Smooth muscle cell (in vitro differentiated cells): ENCODE results near the gene SIRPB2. TPM values are rescaled to one million over a fixed set of nuclear protein-coding genes. Genes with fewer than 3 reads are reported as not detected.

Experiments
- DNase-seq: peaks from one replicate; lab custom pipeline; 2025; ENCODE audit not compliant: unreplicated experiment; lab: John Stamatoyannopoulos, UW
- H2AFZ ChIP-seq: fragments of 200-600 bp; sonication (generic); 2 replicates; pipeline ENCODE4 v1.6.0; 2016; ENCODE audit warnings: antibody characterized with exemption, low read depth, mild to moderate bottlenecking
- H3F3A ChIP-seq: fragments of 200-600 bp; sonication (generic); 2 replicates; pipeline ENCODE4 v1.6.0; 2017; ENCODE audit warnings: antibody characterized with exemption, low read depth
- H3K27ac ChIP-seq: fragments of 200-600 bp; sonication (generic); 2 replicates; pipeline ENCODE4 v1.5.1; 2016; ENCODE audit warnings: low read depth, mild to moderate bottlenecking
- H3K27me3 ChIP-seq: fragments of 200-600 bp; sonication (generic); 2 replicates; pipeline ENCODE4 v1.6.1; 2016; ENCODE audit warnings: low read depth, mild to moderate bottlenecking
- H3K36me3 ChIP-seq: fragments of 200-600 bp; sonication (generic); 2 replicates; pipeline ENCODE4 v1.5.1; 2016; ENCODE audit warnings: low read depth
- H3K4me1 ChIP-seq: fragments of 200-600 bp; sonication (generic); 2 replicates; pipeline ENCODE4 v1.5.1; 2016; ENCODE audit warnings: low read depth
- H3K4me2 ChIP-seq: fragments of 200-600 bp; sonication (generic); 2 replicates; pipeline ENCODE4 v1.6.0; 2016; ENCODE audit warnings: mild to moderate bottlenecking
- H3K4me3 ChIP-seq: fragments of 200-600 bp; sonication (generic); 2 replicates; pipeline ENCODE4 v1.5.1; 2016; ENCODE audit warnings: mild to moderate bottlenecking
- H3K79me2 ChIP-seq: fragments of 200-600 bp; sonication (generic); 2 replicates; pipeline ENCODE4 v1.6.0; 2016; ENCODE audit warnings: low read depth, mild to moderate bottlenecking
- H3K9ac ChIP-seq: fragments of 200-600 bp; sonication (generic); 2 replicates; pipeline ENCODE4 v1.6.0; 2016; ENCODE audit warnings: low read depth
- H3K9me3 ChIP-seq: fragments of 200-600 bp; sonication (generic); replicated peaks from 2 replicates; pipeline ENCODE4 v1.5.1; 2016; ENCODE audit warnings: low read depth
- H4K20me1 ChIP-seq: fragments of 200-600 bp; sonication (generic); 2 replicates; pipeline ENCODE4 v1.6.0; 2016; ENCODE audit warnings: low read depth
- WGBS: methylation state at CpG from one replicate; pipeline ENCODE4 v1.1.7; 2016; ENCODE audit warnings: low lambda C conversion rate; 5-methylcytosine and 5-hydroxymethylcytosine counted together
- polyA plus RNA-seq: library from polyadenylated mRNA; unstranded; fragments of >200 nt; fragmentation: Nextera tagmentation; extraction: Ambion mirVana; gene quantifications from 2 replicates; pipeline ENCODE4 v1.2.1, GENCODE V29; 2016
- total RNA-seq: library from RNA; depleted of rRNA; stranded (reverse); fragments of >200 nt; gene quantifications from 2 replicates; pipeline ENCODE4 v1.2.3, GENCODE V29; 2014
- TF ChIP-seq, protein P1 (sequence below): fragments of 200-600 bp; sonication (generic); IDR thresholded peaks from 2 replicates; pipeline ENCODE4 v1.5.1; 2017; ENCODE audit warnings: borderline replicate concordance, mild to moderate bottlenecking, antibody characterized with exemption; ENCODE audit not compliant: insufficient read depth, poor library complexity, severe bottlenecking

SIRPB2 gene
- total and polyA plus RNA-seq, 2 experiments from 2014 or later = not detected

DNA sequence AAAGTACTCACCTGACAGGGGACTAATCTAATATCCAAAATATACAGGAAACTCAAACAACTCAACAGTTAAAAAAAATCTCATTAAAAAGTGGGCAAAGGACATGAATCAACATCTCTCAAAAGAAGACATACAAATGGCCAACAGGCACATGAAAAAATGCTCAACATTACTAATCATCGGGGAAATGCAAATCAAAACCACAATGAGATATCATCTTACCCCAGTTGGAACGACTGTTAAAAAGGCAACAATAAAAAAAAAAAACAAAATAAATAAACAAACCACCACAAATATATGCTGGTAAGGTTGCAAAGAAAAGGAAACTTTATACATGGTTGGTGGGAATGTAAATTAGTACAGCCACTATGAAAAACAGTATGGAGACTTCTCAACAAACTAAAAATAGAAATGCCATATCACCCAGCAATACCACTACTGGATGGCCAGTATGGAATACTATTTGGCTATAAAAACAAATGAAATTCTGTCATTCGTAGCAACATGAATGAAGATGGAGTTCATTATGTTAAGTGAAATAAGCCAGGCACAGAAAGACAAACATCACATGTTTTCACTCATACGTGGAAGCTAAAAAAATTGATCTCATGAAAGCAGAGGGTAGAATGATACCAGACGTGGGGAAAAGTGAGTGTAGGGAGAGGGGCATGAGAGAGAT, 6.6 kb downstream of the SIRPB2 start:
- H3K27ac ChIP-seq = no peak overlapping the region
- TF ChIP-seq, protein P1, sequence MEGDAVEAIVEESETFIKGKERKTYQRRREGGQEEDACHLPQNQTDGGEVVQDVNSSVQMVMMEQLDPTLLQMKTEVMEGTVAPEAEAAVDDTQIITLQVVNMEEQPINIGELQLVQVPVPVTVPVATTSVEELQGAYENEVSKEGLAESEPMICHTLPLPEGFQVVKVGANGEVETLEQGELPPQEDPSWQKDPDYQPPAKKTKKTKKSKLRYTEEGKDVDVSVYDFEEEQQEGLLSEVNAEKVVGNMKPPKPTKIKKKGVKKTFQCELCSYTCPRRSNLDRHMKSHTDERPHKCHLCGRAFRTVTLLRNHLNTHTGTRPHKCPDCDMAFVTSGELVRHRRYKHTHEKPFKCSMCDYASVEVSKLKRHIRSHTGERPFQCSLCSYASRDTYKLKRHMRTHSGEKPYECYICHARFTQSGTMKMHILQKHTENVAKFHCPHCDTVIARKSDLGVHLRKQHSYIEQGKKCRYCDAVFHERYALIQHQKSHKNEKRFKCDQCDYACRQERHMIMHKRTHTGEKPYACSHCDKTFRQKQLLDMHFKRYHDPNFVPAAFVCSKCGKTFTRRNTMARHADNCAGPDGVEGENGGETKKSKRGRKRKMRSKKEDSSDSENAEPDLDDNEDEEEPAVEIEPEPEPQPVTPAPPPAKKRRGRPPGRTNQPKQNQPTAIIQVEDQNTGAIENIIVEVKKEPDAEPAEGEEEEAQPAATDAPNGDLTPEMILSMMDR = no peak
- no peaks in the 10 kb centered on the region for H3K36me3 ChIP-seq
- H3K9ac ChIP-seq = no peak overlapping the region
- H3K9me3 ChIP-seq = no peaks in the 10 kb centered on the region
- no peaks in the 10 kb centered on the region for H3K79me2 ChIP-seq
- no peak overlapping the region for H3K4me3 ChIP-seq
- no peak overlapping the region for H2AFZ ChIP-seq
- no peaks in the 10 kb centered on the region for H3K4me1 ChIP-seq
- peaks cover 6% of the 10 kb centered on the region for H3K27me3 ChIP-seq
- no peak for DNase-seq
- no peak overlapping the region for H3K4me2 ChIP-seq
- H3F3A ChIP-seq = no peaks in the 10 kb centered on the region
- H4K20me1 ChIP-seq = no peaks in the 10 kb centered on the region
- WGBS = 65% methylated on average over 5 of the region's 5 CpGs

DNA sequence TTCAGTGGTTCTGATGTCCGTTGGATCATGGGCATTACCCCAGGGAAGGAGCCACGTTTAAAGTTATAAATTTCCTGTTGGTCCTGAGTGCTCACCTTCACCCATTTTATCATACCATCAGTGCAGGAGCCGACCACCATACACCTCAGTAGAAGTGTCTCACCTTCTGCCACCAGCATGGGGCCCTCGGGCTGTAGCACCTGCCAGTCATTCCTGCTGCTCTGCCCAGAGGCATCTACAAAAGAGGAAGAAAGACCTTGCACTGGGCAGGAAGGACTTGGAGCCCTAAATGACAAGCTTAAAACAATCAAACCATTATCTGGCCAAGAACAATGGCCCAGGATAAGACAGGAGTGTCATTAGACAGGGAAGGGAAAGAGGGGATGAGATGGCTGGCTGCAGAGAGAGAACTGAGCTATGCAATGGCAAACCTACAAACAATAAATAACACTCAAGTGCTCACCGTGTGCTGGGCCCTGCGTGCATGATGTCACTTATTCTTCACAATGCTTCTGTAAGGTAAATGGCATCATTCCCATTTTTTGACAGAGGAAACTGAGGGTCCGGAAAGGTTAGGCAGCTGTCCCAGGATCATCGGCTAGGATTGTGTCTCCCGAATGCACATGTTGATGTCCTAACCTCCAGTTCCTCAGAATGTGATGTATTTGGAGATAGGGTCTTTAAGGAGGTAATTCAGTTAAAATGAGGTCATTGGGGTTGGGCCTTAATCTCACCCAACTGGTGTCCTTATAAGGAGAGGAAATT, 11.2 kb downstream of the SIRPB2 start:
- Histone ChIP-seq H3K79me2 (no peaks in the 10 kb centered on the region), H4K20me1 (no peaks in the 10 kb centered on the region), H3K27ac (no peak overlapping the region), H3K9ac (no peak overlapping the region), H3K4me2 (no peak overlapping the region), H3F3A (no peaks in the 10 kb centered on the region), H3K4me3 (no peak overlapping the region), H3K4me1 (no peaks in the 10 kb centered on the region), H2AFZ (no peak overlapping the region), H3K9me3 (no peaks in the 10 kb centered on the region), H3K36me3 (no peaks in the 10 kb centered on the region), H3K27me3 (no peaks in the 10 kb centered on the region)
- 85% methylated on average over 9 of the region's 9 CpGs for WGBS
- TF ChIP-seq, protein P1 = no peak
- no peak for DNase-seq

DNA sequence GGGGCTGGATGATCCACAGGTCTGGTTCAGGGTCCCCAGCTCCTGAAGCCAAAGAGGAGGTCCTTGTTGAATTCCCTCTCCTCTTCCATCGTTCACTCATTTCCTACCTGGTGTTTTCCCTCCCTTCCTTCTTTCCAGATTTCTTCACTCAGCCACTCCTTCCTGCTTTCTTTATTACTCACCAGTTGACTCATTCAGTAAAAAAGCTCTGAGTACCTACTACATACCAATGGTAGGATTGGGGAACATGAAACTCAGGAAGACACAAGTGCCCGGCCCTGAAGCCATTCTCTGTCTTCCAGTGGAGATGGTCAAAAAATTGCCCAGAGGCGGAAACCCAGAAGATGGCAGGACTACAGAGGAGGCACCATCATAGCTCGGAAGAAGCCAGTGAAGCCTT, 12.7 kb downstream of the SIRPB2 start:
- Histone ChIP-seq H3K79me2 (no peaks in the 10 kb centered on the region), H3F3A (no peaks in the 10 kb centered on the region), H3K27ac (peak overlapping the region; percentile 76), H3K36me3 (no peaks in the 10 kb centered on the region), H4K20me1 (no peaks in the 10 kb centered on the region), H3K27me3 (no peaks in the 10 kb centered on the region), H3K9me3 (no peaks in the 10 kb centered on the region), H3K4me3 (no peak overlapping the region), H2AFZ (no peak overlapping the region), H3K4me1 (no peaks in the 10 kb centered on the region), H3K9ac (peak overlapping the region; percentile 16), H3K4me2 (peak overlapping the region; percentile 39)
- WGBS = 66% methylated on average over 4 of the region's 4 CpGs
- DNase-seq = no peak
- TF ChIP-seq, protein P1 = no peak
